Hematopoietic multipotent progenitor cell treated with erythropoietin and hydrocortisone succinate and interleukin-3 and kit ligand, for 15 days (in vitro differentiated cells): ENCODE results near the gene POLR2J.
"Not testable (repeated sequence)": the region's sequence is repeated elsewhere in the genome, so short reads cannot be mapped to it uniquely, and the experiment has no call there.

Experiments
- DNase-seq: peaks from one replicate; pipeline ENCODE4 v3.0.0-alpha.2; 2015; ENCODE audit warnings: low spot score

Gene POLR2J

DNA sequence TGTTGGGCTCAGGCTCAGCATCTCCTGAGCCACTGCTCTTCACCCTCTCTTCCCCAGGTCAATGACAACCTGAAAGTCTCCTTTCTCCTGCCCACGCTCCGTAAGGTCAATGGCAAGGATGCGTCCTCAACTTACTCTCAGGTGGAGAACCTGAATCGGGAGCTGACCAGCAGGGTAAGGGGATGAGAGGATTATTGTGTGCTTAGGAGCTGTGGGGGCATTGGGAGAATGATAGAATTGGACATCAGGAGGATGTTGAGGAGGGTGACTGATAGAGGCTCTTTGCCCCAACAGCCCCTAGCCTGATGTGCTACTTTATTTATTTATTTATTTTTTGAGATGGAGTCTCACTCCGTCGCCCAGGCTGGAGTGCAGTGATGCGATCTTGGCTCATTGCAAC, 12.6 kb downstream of the POLR2J start:
- no peak for DNase-seq

DNA sequence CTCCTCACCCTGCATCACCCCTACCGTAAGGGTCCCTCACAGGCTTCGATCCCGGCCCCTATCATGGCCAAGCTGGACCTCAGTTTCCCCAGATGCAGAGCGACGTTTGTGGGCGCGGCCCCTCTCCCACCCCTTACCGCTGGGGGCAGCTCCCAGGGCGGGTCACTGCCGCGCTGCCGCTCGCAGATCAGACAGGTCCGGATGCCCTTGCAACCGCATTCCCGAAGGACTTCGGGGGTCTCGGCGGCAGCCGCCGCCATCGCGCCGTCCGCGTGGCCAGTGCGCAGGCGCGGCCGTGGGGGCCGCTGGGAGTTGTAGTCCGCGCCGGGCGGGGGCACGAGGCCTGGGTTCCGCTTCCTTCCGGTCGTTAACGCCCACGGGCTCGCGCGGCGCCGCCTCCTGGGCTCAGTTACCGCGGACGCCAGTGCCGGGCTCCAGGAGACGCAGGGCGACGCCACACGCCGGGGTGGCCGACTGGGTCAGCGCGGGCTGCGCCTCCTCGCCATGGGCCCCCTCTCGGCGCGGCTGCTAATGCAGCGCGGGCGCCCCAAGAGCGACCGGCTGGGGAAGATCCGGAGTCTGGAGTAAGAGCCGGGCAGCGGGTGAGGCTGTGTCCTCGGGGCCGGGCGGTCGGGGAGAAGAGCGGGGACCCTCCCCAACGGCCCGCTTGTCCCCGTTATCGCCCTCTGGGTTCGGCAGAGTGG, 14.0 kb downstream of the POLR2J start, which contains the start of the genes ALKBH4 and LRWD1:
ALKBH4 (minus strand) TSS at position 287 of the 704 bp plus-strand sequence; CDS start at position 260, 27 bp downstream.
LRWD1 (plus strand) TSS at position 408 of the 704 bp plus-strand sequence; CDS start at position 505, 97 bp downstream.
- DNase-seq: peak; percentile 95

DNA sequence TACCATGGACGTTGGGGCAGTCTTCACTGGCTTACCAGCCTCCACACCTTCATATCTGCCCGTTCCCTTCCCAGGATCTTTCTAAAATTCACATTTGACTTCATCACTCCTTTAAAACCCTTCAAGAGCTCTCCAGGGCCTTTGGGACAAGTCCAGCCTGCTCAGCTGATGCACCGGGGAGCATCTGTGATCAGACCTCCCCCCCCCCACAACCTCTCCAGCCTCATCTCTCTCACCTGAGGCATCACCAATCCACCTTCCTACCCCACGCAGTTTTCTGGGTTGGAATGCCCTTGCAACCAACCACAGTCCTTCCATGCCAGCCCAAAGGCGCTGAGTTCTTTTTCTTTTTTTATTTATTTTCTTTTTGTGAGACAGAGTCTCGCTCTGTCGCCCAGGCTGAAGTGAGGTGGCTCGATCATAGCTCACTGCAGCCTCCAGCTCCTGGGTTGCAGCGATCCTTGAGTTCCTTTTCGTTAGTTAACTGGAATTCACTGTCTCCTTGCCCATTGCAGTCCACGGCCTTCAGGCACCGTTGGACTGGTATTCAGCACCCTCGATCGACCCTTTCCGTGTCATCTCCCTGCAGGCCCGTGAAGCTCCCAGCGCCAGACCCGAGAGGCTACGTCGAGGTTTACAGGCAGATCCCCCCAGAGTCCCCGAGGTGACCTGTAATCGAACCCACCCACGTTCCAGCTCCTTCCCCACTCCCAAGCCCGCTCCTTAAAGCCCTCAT, 14.7 kb downstream of the POLR2J start:
- DNase-seq: peak; percentile 20

DNA sequence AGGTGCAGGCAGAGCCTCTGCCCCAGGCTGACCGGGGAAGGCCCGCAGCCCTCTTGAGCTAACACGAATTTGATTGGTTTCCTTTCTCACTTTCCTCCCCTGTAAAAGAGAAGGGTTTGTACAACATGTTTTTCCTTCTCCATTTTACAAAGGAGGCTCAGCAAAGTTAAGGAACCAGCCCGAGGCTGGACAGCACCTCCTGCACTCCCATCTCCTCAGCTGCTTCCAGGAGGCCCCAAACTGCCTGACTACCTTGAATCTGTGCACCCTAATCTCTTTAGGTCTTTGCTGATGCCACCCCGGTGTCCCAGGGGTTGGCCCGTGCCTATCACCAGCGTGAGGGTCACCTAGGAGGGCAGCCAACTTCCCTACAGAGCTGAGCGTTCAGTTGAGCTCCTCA, 18.3 kb downstream of the POLR2J start:
- no peak for DNase-seq

DNA sequence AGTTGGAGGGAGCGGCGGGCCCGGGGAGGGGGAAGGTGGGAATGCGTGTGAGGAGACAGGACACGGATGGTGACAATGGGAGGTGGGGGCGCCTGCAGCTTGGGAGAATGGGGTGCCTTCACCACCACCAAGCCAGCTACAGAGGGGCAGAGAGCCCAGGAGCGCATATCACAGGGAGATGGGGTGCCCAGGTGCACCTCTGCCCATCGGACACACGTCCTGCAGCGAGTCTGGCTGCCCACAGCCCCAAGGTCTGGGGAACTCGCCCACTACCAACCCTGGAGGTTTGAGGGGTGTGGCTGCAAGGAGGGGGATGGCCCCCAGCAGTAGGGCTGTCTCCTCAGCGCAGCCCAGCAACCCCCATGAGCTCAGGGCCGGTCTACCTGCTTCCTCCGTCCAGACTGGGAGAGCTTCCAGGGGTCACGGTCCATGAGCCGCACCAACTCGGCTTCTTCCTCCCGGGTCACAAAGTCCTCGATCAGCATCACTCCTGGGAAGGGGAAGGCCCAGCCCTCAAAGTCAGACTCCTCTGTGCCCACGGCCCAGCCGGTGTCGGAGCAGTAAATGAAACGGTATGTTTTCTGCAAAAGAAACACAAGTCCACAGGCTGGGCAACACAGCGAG, 19.4 kb downstream of the POLR2J start:
- DNase-seq: no peak

DNA sequence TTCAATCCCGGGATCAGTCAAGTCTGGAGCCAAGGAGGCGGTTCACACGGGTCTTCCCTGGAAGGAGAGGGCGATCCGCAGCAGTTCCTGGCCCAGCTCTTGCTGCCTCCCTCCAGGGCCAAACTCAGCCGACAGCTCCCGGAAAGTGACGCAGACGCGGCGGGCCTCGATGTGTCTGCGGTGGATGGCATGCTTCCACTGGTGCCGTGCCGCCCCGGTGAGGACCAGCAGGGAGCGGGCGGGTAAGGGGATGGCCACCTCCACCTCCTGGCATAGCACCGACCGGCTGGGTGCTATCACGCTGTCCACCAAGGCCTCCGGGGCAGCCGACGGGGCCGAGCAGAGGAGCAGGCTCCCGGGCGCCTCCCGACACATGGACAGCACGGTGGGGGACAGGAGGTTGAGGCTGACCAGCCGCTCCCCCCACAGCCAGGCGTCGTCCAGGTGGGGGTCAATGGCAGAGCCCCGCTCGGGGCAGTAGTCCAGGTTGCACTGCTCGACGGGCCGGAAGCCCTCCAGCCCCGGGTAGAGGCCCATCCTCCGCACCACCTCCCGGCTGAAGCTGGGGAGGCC, 21.3 kb downstream of the POLR2J start:
- no peak for DNase-seq

DNA sequence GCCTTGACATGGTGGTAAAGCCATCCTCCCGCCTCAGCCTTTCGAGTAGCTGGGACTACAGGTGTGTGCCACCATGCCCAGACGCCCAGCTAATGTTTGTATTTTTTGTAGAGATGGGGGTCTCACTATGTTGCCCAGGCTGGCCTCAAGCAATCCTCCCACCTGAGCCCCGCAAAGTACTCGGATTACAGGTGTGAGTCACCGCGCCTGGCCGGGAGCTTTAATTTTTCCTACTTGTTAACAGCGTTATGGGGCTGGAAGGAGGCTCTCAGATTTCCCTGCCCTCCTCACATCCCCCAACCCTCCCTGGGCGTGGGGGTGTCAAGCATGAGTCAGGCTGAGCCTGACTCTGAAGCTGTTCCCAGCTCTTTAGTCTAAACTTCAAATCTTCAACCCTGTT, 22.4 kb downstream of the POLR2J start:
- no peak for DNase-seq

DNA sequence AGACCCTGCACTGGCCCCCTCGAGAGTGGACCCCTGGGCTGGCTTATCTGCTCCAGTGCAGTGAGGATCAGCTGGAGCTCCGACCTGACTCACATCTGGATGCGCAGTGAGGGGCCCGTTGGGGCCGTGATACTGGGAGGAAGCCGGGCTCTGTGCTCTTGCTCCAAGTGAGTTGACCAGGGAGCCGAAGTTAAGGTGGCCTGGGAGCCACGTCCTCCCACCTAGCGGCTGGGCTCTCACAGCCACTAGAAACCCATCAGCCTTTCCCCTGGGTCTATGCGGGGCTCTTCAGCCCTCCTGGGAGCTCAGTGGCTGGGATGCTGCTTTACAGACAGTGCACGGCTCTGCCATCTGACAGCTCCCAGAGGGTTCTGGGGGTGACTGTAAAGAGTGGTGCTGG, 23.1 kb downstream of the POLR2J start:
- no peak for DNase-seq

DNA sequence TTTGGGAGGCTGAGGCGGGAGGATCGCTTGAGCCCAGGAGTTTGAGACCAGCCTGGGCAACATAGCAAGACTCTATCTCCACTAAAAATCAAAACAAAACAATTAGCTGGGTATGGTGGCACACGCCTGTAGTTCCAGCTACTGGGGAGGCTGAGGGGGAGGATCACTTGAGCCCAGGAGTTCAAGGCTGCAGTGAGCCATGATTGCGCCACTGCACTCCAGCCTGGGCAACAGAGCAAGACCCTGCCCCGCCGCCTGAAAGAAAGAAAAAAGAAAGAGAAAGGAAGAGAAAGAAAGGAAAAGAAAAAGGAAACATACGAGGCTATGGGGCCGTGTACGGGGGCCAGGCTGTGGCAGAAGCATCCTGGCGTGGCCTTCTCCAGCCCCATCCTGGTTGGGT, 23.8 kb downstream of the POLR2J start:
- not testable (repeated sequence) for DNase-seq

DNA sequence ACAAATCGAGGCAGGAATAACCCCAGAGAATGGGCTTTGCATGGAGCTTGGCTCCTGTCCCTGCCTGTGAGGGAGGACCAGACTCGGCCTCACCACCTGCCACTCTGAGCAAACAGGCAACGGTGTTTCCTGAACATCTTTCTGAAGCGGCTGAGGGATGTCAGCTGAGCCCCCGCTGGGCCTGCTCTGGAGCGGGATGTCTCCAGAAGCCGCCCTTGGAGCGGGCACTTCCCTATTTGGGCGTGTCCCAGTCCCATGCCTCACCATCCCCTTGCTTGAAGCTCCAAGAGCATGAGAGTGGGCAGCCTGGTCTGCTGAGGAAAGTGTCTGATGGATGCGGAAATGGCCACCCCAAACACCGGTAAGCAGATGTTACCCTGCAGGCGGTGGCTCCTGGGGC, 24.3 kb downstream of the POLR2J start:
- no peak for DNase-seq

DNA sequence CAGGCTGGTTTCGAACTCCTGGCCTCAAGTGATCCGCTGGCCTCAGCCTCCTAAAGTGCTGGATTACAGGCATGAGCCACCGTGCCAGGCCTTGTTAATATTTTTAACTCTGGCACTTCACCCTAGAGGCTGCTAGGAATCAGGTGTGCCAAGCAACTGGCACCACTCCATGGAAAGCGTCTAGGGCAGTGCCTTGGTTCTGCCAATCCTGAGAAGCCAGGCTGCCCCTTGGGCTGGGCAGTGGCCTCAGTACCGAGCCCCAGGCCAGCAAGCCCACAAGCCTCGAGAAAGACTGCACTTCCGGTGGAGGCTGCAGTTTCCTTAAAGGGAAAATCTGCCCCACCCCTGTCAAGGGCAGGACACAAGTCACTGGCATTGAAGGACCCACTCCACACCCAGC, 25.4 kb downstream of the POLR2J start:
- DNase-seq: no peak

DNA sequence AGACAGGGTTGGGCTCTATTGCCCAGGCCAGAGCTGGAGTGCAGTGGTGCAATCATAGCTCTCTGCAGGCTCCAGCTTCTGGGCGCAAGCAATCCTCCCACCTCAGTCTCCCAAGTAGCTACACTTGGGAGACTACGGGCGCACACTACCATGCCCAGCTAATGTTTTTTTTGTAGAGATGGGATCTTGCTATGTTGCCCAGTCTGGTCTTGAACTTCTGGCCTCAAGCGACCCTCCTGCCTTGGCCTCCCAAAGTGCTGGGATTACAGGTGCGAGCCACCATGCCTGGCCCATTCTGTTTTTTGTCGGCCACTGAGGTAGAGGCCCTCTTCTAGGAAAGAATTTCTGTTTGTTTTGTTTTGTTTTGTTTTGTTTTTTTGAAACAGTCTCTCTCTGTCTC, 26.3 kb downstream of the POLR2J start:
- no peak for DNase-seq

DNA sequence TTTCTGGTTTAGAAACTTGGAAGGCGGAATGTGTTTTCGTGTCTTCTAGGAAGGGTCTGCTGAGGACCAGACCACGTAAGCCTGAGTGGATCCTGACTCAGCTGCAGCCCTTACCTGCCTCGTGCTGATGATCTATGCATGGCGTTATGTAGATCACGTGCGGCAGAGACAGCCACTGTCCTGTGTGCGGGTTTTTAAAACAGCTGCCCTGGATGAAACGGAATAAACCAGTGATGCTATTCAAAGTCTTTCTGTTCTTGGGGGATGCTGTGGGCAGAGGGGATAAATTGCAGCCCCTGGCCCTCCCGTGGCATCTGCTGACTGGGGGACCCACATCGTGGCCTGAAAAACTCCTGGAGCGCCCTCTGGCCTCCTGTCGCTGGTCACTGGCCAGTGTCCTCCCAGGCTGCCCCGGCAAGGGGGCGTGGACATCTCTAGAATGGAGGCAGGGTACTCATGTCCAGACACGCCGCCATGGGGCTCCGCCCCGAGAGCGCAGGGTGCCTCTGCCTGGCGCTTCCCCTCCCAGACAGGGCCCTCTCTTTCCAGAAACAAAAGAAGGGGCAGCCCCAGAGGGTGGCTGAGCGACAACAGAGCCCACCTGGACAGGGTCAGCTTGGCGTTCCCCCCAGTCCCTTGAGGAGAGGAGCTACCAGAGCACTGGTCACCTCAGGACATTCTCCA, 27.2 kb downstream of the POLR2J start:
- DNase-seq: no peak

DNA sequence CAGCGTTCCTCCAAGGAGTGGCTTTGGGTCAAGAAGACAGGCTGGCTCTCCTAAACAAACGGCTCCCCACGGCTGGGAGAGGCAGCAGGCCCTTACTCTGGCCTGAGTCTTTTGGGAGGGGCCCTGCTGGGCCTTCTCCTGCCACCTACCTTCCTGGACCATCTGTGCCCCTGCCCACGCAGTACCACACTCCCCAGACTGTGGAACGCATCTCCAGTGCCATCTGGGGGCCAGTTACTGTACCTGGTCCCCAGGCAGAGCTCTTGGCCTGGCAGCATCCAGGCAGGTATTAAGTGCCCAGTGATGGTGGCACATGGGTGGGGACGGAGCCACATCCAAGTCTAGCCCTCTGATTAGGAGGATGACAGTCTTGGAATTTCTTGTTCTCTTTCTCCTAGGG, 28.5 kb downstream of the POLR2J start:
- DNase-seq: no peak

DNA sequence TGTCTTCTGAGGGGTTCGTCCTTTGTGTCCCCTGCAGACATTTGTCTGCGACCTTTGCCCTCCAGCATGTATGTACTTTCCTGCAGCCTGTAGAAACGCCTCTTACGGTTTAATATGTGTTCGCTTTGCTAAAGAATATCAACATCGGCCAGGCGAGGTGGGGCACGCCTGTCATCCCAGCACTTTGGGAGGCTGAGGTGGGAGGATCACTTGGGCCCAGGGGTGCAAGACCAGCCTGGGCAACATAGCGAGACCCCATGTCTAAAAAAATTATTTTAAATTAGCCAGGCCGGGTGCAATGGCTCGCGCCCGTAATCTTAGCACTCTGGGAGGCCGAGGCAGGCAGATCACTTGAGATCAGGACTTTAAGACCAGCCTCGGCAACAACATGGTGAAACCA, 29.6 kb downstream of the POLR2J start:
- no peak for DNase-seq

DNA sequence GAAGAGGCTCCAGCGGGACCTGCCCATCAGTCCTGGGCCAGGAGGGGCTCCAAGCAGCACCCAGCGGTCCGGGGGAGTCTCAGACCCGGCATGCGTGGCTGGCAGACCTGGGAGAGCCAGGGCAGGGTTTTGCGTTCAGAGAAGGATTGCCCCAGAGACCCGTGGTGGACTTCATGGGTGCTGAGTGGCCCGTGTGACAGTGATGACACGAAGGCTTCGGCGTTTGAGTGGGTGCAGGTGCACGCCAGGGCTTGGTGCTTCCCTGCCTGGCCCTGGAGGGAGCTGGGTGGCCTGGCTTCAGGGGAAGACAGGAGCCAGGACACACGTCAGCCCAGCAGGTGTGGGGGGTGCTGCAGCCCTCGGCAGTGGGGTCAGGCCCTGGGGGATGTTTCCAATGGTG, 31.4 kb downstream of the POLR2J start:
- no peak for DNase-seq

DNA sequence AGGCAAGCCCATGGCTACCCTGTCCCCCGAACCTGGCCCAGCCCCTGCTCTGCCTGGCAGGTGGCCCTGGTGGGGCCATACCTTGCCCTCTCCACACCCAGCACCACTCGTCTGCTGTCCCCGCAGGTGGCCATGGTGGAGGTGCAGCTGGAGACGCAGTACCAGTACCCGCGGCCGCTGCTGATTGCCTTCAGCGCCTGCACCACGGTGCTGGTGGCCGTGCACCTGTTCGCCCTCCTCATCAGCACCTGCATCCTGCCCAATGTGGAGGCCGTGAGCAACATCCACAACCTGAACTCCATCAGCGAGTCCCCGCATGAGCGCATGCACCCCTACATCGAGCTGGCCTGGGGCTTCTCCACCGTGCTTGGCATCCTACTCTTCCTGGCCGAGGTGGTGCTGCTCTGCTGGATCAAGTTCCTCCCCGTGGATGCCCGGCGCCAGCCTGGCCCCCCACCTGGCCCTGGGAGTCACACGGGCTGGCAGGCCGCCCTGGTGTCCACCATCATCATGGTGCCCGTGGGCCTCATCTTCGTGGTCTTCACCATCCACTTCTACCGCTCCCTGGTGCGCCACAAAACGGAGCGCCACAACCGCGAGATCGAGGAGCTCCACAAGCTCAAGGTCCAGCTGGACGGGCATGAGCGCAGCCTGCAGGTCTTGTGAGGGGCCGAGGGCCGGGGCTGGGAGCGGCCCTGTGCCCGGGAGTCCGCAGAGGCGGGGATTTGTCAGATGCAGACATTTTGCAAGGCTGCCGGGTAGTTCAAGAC, 32.1 kb downstream of the POLR2J start:
- no peak for DNase-seq

DNA sequence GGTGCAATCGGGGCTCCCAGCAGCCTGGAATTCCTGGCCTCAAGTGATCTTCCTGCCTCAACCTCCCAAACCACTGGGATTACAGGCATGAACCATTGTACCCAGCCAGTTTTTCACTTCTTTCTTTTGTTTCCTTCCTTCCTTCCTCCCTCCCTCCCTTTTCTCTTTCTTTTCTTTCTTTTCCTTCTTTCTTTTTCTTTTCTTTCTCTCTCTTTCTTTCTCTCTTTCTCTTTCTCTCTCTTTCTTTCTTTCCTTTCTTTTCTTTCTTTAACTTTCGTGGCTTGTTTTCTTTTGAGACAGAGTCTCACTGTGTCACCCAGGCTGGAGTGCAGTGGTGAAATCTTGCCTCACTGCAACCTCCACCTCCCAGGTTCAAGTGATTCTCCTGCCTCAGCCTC, 33.0 kb downstream of the POLR2J start:
- no peak for DNase-seq

DNA sequence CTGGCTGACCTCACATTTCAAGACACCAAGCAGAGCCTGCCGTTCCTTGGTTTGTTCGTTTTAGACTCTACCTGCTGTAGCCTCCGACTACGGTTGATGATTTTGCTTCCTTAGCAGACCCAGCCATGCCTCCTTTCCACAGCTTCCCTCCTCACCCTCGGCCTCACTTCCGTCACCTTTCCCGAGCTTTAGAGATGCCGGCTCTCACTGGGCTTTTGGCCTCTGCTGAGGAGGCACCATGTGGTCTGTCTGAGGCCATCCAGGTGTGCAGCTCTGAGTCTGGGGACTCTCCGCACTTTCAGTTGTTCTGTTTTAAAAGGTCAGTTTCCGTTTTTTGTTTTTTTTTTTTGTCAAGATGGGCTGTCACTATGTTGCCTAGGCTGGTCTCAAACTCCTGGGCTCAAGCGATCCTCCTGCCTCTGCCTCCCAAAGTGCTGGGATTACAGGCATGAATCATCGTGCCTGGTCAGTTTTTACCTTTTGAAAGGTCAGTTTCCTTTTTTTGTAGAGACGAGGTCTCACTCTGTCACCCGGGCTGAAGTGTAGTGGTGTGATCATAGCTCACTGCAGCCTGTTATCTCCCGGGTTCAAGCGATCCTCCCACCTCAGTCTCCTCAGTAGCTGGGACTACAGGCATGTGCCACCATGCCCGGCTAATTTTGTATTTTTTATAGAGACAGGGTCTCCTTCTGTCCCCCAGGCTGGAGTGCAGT, 33.6 kb downstream of the POLR2J start:
- DNase-seq: no peak

DNA sequence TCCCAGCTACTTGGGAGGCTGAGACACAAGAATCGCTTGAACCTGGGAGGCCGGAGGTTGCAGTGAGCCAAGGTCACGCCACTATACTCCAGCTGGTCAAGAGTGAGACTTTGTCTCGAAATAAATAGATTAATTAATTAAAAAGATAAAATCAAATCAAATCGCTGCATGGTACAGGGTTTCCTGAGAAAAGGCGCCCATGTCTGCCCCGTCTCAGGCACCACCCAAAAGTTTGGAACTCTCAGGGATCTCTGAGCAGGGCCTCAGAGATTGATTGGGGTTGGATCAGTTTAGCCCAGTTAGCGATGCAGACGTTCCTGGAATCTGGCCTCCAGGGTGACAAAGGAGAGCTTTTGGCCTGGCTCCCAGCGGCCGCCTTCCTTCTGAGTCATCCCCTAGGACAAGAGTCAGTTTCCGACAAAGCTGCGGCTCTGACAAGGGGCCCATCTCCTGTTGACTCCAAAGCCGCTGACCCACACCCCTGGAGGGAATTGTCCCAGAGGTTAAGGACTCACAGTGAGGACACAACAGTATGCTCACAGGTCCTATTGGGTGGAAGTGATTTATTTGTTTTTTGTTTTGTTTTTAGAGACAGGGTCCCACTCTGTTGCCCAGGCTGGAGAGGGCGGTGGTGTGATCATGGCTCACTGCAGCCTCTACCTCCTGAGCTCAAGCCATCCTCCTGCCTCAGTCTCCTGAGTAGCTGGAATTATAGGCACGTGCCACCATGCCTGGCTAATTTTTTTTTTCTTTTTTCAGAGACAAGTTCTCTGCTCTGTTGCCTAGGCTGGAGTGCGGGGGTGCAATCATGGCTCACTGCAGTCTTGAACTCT, 38.5 kb downstream of the POLR2J start:
- DNase-seq: no peak
